GM19452 (cell line): ENCODE data around the gene HEPHL1.
"Not testable (repeated sequence)": the region's sequence is repeated elsewhere in the genome, so short reads cannot be mapped to it uniquely, and the experiment has no call there.

Experiments used
- ATAC-seq: cut with Tn5 transposase; IDR thresholded peaks from one replicate; pipeline ENCODE4 v1.9.1; 2021; ENCODE audit not compliant: unreplicated experiment

The HEPHL1 gene

DNA sequence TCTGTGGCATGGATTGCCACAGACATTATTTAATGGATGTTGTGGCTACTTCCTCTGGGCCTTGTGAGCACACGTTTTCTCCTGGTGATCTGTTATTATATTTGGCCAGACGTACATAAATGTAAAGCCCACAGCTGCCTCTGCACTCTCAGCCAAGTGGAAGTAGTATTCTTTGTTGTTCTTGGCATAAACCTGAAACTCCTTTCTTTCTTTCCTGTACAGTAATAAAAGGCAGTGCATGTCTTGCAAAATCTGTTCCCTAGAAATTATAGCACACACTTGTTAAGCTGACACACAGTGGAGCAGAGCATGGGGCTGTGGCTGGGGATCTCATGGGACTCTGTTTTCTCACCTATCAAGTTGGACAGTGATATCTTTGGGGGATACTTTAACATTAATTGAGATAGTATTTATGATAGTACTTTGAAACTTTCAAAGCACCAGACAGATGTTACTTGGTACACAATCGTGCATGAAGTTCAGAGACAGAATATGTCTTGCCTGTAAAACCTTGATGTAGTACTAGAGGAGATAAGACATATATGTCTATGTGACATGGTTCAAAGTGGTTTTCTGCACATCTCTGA lies 128.4 kb downstream of the HEPHL1 start:
- ATAC-seq, result no peak

DNA sequence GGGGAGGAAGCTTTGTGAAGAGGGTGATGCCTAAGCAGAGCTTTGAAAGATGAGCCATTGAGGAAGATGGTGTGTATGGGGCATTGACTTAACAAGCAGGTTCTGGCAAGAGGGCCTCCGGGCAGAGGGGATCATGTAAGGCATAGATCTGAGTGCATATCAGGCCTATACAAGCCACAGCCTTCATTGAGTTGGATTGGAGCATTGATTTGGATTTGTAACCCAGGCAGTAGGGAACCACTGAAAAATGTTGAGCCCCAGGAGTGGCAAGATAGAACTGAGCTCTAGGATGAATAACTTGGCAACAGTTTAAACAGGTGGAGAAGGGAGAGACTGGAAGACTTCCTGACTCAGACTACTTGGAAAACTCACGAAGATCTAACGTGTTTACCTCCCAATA lies 128.9 kb downstream of the HEPHL1 start:
- ATAC-seq, result no peak

DNA sequence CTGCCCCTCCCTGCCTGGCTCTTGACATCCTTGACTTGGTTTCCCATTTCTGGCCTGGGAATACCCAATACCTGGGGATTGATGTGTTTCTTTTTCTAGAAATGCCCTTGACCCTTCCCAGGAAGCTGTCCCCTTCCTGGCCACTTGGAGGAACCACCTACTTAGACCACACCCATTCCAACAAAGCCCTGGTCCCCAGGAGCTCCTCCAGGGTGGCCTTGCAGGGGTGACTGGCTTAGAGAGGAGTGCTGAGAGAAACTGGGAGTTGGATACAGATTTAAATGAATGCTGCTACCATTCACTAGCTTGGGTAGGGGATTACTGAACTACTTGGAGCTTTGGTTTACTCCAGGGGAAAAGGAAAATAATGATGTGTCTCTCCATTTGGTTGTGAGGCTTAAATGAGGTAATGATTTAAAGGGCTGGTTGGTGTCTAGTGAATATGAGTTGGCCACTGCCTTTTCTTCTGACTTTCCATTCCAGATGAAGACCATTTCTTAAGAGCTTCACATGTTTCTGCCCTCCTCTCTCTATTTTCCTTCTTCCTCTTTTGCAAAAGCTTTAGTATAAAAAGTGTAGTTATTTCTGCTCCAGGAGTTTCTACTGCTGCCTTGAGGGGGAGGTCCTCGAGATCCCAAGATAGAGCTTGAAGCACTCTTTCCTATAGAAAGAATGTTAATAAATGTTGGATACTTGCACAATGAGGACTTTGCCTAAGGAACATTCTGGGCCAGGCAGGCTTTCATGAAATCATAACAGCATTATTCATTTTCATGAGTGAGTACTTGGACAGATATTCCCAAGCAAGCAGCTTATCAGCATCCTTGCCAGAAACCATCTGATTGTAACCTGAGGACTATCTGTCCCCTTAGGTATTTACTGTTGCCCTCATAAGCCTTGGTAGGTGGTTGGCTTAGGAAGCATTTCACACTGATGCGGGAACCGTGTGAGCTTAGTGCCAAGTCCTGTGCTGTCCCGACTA lies 129.8 kb downstream of the HEPHL1 start:
- no peak for ATAC-seq

DNA sequence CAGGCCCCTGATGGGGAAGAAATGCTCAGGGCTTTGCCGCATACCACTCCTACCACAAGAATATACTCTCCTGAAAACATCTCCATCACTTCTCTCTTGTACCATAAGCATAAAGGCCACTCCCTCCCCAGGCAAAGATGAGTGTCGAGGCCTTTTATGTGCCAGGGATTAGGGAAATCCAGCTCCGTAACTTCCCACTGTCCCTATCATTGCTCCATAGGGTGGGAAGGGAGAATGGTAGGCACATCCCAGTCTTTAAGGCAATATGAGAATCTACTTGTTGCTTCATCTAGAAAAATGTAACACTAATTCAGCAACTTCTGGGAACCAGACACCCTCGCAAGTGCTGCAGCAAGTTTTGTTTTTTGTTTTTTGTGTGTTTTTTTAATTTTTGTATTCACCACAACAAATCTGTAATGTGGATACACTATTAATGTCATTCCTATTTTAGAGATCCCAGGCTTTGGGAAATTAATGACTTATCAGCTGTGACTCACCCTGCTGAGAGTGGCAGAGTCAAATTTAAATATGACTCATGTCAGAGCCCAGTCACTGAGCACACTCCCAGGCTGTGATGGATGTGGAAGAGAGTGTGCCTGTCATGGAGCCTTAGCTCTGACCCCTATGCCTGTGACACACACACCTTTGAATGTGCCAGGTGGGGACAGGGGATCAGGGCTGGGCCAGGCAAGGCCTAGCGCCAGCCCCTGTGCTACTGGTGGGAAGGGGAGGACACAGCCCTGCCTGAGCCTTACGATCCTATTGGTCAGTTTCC lies 130.9 kb downstream of the HEPHL1 start:
- ATAC-seq, result peak; percentile 46

DNA sequence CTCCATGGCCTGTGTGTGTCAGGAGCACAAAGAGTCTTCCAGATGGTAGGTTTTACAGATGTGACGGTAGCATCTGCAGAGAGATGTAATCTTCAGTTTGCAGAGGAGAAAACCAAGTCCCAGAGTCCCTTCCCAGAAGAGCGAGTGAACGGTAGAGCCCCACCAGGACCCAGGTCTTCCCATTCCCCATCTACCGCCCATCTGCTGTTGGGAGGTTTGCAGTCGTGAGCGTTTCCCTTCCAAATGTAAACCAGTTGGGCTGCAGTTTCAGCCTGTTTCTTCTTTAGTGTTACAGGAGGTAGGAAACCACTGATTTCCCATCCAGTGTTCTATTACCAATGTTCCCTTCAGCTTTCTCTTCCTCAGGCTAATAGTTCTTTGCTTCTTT lies 131.5 kb downstream of the HEPHL1 start:
- no peak for ATAC-seq

DNA sequence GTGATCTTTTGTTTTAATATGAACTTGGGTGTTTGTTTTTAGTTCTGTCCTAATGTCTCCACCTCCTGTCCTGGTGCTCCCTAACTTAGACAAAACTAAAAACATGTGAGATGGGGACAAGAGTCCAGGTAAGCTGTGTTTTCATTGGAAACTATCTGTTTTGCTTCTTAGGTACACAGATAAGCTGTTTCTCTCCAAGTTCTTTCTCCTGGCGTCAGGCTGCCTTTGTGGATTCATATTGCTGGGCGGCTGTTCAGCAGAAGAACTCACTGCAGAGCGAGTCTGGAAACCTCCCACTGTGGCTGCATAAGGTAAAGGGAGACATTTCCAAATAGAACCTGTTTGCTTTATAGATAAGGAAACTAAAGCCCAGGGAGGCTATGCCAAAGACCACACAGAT lies 132.2 kb downstream of the HEPHL1 start:
- ATAC-seq, result no peak

DNA sequence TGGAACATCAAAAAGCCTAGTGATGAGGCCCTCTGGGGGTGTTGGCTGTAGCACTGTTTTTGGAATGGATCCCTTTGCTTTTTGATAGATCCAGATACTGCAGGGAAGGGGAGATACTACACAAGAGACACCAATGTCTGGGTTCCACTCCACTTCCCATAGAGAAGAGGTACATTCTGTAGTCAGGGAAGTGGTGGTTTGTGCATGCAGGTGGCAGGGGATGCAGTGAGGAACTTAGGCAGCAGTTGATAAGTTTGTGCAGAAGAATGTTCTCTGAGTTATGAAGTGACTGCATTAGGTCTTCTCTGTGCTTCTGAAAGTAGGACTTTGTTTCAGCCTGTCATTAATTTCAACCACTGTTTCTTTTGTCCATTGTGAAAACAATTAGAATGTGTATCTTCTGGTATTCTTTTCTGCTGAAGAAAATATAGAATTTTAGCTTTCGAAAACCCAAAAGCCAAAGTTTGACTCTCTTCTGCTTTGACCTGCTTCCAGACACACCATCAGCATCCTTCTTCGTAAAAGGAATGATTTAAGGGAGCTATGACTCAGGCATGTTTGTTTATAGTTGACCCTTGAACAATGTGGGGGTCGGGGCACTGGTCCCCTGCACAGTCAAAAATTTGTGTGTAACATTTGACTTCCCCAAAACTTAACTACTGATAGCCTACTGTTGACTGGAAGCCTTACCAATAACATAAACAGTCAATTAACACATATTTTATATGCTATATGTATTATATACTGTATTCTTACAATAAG lies 133.1 kb downstream of the HEPHL1 start:
- ATAC-seq, result no peak

DNA sequence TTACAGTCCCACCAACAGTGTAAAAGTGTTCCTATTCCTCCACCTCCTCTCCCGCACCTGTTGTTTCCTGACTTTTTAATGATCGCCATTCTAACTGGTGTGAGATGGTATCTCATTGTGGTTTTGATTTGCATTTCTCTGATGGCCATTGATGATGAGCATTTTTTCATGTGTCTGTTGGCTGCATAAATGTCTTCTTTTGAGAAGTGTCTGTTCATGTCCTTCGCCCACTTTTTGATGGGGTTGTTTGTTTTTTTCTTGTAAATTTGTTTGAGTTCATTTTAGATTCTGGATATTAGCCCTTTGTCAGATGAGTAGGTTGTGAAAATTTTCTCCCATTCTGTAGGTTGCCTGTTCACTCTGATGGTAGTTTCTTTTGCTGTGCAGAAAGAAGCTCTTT lies 136.2 kb downstream of the HEPHL1 start:
- ATAC-seq, result not testable (repeated sequence)
